GM18951 (cell line): Measurements from ENCODE around the gene MARCHF10.

ENCODE experiments used
- POLR2A ChIP-seq: IDR thresholded peaks from 4 replicates; pipeline ENCODE4 v1.6.1; 2011; ENCODE audit warnings: mild to moderate bottlenecking; ENCODE audit not compliant: insufficient read length, insufficient read depth; ENCODE audit errors: extremely low read depth
- in situ Hi-C: fragments of 300-500 bp; cut with MboI; formaldehyde crosslinking; loops from one replicate; pipeline ENCODE4 v1.12.0; 2022; ENCODE audit warnings: low sequenced_read_pairs, mixed read lengths, inconsistent platforms; ENCODE audit not compliant: unreplicated experiment

The MARCHF10 gene

GRCh38 chr17:62760059-62760944 lies 47.8 kb downstream of the MARCHF10 start:
- in situ Hi-C loops, result no loop called here
- no peak for TF ChIP-seq POLR2A

- in situ Hi-C loops, result no loop called here
Observed at GRCh38 chr17:62757500-62757951, 50.6 kb downstream of the MARCHF10 start.

GRCh38 chr17:62756198-62756597 lies 51.9 kb downstream of the MARCHF10 start:
- in situ Hi-C loops, result no loop called here

More at GRCh38 chr17:62757500-62757951, 50.6 kb downstream of the MARCHF10 start:
- no peak for TF ChIP-seq POLR2A

DNA sequence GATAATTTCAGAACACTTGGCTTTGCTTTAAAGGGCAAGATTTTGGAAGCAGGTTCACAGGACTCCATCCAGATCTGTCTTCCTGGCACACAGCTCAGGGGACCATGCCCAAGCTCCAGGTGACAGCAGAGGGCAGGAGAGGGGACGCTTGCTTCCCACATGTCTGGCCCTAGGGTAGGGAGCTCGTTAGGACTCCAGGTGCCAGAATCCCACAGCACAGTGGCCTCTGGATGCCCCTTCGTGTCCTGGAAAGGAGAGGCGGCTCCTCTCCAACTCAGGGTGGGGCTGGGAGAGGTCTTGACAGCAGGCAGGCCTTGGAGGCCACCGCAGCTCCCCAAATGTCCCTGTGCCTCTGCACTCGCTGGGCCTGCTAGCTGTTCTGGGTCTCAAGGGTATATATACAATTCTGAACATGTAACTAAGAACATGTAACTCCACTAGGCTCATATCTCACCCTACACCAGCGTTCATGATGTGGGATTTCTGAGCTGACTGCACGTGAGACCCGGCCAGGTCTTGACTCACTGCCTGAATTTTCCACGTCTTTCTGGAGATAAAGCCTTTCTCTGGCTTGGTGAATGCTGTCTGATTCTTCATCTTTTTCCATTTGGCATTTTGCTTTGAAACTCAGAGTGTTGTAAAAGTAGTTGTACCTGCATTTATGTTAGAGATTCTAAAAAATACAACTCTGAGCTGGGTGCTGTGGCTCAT lies 52.8 kb downstream of the MARCHF10 start:
- in situ Hi-C loops, result no loop called here
- no peak for TF ChIP-seq POLR2A

More at GRCh38 chr17:62756198-62756597, 51.9 kb downstream of the MARCHF10 start:
- TF ChIP-seq POLR2A, result no peak

DNA sequence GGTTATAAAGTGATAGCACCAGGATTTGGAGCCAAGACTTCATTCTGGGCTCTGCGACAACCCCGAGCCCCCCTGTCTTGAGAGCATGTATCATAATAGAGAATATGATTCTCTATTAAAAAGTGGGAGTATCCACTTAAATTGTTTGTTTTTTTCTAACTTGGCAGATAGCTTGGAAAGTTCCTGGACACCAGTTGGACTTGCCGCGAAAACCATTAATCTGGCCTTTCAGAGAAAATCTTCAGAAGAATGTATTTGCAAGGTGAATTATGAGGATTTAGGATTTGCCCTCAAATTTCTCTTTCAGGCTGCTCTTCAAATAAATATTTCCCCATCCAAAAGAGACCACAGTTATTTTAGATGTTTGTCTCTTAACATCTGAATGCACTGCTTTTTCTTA lies 53.5 kb downstream of the MARCHF10 start:
- no peak for TF ChIP-seq POLR2A
- in situ Hi-C loops, result no loop called here

DNA sequence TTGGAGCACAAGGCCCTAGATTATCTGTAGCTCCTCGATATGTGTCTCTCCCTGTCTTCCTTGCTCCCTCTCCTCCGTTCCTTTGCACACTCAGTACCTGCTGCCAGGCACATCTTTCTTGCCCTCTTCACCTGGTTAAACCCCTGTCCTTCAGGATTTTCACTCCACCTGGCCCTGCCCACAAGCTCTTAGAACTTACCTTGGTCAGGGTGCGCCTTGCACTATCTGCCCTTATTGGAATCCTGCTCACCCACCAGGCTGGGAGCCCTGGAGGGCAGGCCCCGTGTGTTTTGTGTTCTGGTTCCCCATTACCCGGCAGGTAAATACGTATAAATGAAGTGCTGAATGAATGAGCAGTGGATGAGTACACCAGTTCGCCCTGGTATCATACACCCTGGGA lies 54.6 kb downstream of the MARCHF10 start:
- TF ChIP-seq POLR2A, result no peak
- in situ Hi-C loops, result no loop called here

DNA sequence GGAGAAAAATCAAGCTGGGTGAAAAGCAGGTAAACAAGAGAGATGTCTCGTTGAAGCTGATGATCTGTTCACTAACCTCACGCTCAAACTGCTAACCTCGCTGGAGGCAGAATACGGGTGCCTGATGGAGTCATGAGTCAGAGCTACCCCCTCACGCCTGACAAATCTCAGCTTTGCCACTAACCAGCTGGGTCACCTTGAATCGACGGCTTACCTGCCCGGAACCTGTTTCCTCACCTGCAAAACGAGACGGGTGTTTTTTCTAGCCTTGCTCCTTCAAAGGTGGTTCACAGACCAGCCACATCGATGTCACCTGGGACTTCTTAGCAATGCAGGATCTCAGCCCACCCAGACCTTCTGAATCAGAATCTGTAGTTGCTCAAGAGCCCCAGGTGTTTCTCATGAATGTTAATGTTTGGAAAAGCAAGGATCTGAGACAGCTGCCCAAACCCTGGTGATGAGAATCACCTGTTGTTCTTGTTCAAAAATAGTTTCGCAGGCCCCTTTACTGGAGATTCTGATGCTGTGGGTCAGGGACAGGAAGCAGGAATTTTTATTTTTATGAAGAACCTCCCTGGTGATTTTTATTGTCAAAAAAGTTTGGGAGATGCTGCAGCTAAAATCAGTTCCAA lies 56.9 kb downstream of the MARCHF10 start:
- in situ Hi-C loops, result no loop called here
- no peak for TF ChIP-seq POLR2A

- in situ Hi-C loops, result no loop called here
- no peak for TF ChIP-seq POLR2A
Observed at GRCh38 chr17:62750631-62751051, 57.5 kb downstream of the MARCHF10 start.

DNA sequence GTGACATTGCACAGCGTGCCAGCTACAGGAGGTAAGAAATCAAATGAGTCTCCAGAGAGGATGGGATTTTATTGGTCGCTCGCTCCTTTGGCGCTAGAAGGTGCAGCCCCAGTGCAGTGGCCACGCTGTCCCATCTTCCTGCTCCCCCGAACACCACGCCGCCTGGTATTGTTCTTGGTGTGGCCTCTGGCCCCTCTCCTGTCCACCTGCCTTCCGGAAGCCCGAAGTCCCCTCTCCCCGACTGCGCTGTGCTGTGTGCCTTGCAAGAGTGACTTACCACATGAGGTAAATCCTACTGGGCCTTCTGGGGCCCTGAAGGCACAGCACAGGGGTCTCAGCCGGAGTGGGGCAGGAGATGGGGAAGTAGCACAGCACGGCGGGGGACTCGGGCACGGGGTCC lies 58.2 kb downstream of the MARCHF10 start:
- TF ChIP-seq POLR2A, result no peak
- in situ Hi-C loops, result no loop called here

DNA sequence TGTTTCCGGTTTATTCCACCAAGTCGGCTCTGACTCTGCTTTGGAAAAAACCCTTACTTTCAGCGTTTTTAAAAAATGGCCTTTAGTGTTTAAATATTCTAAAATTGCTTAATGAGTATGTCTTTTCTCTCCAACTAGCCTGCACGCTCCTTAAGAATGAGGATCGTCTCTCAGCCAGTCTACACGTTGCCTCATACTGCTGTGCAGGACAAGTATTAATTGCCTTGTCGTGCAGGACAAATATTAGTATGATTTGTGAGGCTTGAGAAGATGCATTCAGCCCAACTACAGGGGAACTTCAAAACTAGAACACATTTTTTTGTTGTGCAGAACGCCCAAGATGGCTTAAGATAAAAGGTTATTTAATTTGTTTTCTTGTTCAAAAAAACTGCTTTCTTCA lies 61.2 kb downstream of the MARCHF10 start:
- no peak for TF ChIP-seq POLR2A
- in situ Hi-C loops, result no loop called here

- no peak for TF ChIP-seq POLR2A
- in situ Hi-C loops, result no loop called here
Observed at GRCh38 chr17:62745806-62746205, 62.3 kb downstream of the MARCHF10 start.

- in situ Hi-C loops, result no loop called here
- no peak for TF ChIP-seq POLR2A
Observed at GRCh38 chr17:62744259-62744658, 63.9 kb downstream of the MARCHF10 start.

- TF ChIP-seq POLR2A, result no peak
Observed at GRCh38 chr17:62741290-62741689, 66.8 kb downstream of the MARCHF10 start.

More at GRCh38 chr17:62741290-62741689, 66.8 kb downstream of the MARCHF10 start:
- in situ Hi-C loops, result no loop called here
